Right lobe of liver (tissue), 4 donors: Measurements from ENCODE around the gene F12.

Source experiments
- CTCF ChIP-seq, 4 donors: fragments of 200-600 bp in 3 of 4; fragments of 450-650 bp in 1 of 4; IDR thresholded peaks; one replicate each; pipeline versions ENCODE4 v1.5.1 to v1.8.0; 2016 to 2022; ENCODE audit warnings: antibody characterized with exemption in 4 of 4, mild to moderate bottlenecking in 2 of 4
- POLR2A ChIP-seq: fragments of 450-650 bp; IDR thresholded peaks from one replicate; pipeline ENCODE4 v1.6.1; 2017; ENCODE audit warnings: antibody characterized with exemption, mild to moderate bottlenecking
- donor health status: DM: no; HTN: no; CAD: no.
- donor health status: DM: no; HTN: no; CAD: no.
- donor health status: DM: no; HTN: yes; CAD: no.

- TF ChIP-seq CTCF (IDR thresholded peaks at IDR 0.05) (peak in 3 of 4 donors; percentile 6 to 26 (median 25)), POLR2A (peak; percentile 52)
Observed at GRCh38 chr5:177446200-177447065, 37.1 kb upstream of the F12 start, which contains the start of gene PRR7.
